Measurements from ENCODE around the gene SLC6A19. TPM values are rescaled to one million over a fixed set of nuclear protein-coding genes. Genes with fewer than 3 reads are reported as not detected.

The SLC6A19 gene
- total and polyA plus RNA-seq, 2 donors (not counting 1 experiment from before 2014, with no cell fraction given), result not detected

GRCh38 chr5:1161833-1162229 lies 39.6 kb upstream of the SLC6A19 start:
- Mint-ChIP-seq H3K4me3 (no peak overlapping the region), H3K27ac (no peak overlapping the region), H3K4me1 (peaks cover 14% of the 10 kb centered on the region), H3K9me3 (ENCODE audit: insufficient read depth) (peaks cover 3% of the 10 kb centered on the region), H3K27me3 (peaks cover 20% of the 10 kb centered on the region)
- H2AFZ ChIP-seq (ENCODE audit: insufficient read depth, low read depth, low read length, poor library complexity, severe bottlenecking), result no peak overlapping the region
- H3K4me1 ChIP-seq (ENCODE audit: control insufficient read depth in 2 of 2, insufficient read depth in 2 of 2, low read length in 2 of 2), result peaks cover 6 to 9% of the 10 kb centered on the region in 2 donors
- H3K36me3 ChIP-seq (replicated peaks in 1 of 2; ENCODE audit: control extremely low read depth in 1 of 2, control insufficient read depth in 1 of 2, extremely low read depth in 1 of 2, insufficient read depth in 2 of 2, low read length in 1 of 2), result no peaks in the 10 kb centered on the region
- H4K20me1 ChIP-seq (ENCODE audit: control insufficient read depth, insufficient read depth, low read length, poor library complexity, severe bottlenecking), result no peaks in the 10 kb centered on the region
- no peak for TF ChIP-seq EZH2 (IDR thresholded peaks at IDR 0.05; ENCODE audit: borderline replicate concordance, insufficient read depth, low read depth, low read length, poor library complexity, severe bottlenecking)
- TF ChIP-seq, protein P1, sequence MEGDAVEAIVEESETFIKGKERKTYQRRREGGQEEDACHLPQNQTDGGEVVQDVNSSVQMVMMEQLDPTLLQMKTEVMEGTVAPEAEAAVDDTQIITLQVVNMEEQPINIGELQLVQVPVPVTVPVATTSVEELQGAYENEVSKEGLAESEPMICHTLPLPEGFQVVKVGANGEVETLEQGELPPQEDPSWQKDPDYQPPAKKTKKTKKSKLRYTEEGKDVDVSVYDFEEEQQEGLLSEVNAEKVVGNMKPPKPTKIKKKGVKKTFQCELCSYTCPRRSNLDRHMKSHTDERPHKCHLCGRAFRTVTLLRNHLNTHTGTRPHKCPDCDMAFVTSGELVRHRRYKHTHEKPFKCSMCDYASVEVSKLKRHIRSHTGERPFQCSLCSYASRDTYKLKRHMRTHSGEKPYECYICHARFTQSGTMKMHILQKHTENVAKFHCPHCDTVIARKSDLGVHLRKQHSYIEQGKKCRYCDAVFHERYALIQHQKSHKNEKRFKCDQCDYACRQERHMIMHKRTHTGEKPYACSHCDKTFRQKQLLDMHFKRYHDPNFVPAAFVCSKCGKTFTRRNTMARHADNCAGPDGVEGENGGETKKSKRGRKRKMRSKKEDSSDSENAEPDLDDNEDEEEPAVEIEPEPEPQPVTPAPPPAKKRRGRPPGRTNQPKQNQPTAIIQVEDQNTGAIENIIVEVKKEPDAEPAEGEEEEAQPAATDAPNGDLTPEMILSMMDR (IDR thresholded peaks at IDR 0.05), result no peak
- no peak overlapping the region for H3K4me3 ChIP-seq (ENCODE audit: control extremely low read depth in 1 of 5, extremely low read depth in 1 of 5, insufficient read depth in 1 of 5, low read depth in 2 of 5, low read length in 4 of 5)
- ChIA-PET CTCF (interaction anchor here (0.7 to 2.6 kb wide), 2 partner anchors 8 to 483 kb away, joined by 3 to 9 read pairs; no protein-coding TSS in a partner anchor), POLR2A (no interaction called here)
- WGBS (ENCODE audit: insufficient coverage), result 95% methylated on average over 19 of the region's 19 CpGs
- intact Hi-C loops (cut with micrococcal nuclease), result no loop called here
- H3K9ac ChIP-seq (ENCODE audit: low read length), result no peak overlapping the region
- ATAC-seq (ENCODE audit: low read depth), result no peak
- no peak for DNase-seq
- H3K27me3 ChIP-seq (replicated peaks in 1 of 4; ENCODE audit: control extremely low read depth in 1 of 4, control insufficient read depth in 3 of 4, insufficient read depth in 4 of 4, low read length in 3 of 4), result peaks cover 0 to 10% (median 3%) of the 10 kb centered on the region in 4 experiments
- no peak overlapping the region for H3K27ac ChIP-seq (ENCODE audit: low read length in 2 of 2)
- no peaks in the 10 kb centered on the region for H3K79me2 ChIP-seq (ENCODE audit: control insufficient read depth, insufficient read depth, low read length)
- H3K4me2 ChIP-seq (replicated peaks; ENCODE audit: low read depth, low read length, poor library complexity, severe bottlenecking), result no peak overlapping the region
- H3K9me3 ChIP-seq (ENCODE audit: control extremely low read depth in 1 of 3, control insufficient read depth in 2 of 3, insufficient read depth in 1 of 3, low read length in 2 of 3), result peaks cover 0 to 9% (median 0%) of the 10 kb centered on the region in 3 donors

- H3K79me2 ChIP-seq (ENCODE audit: control insufficient read depth, insufficient read depth, low read length), result no peaks in the 10 kb centered on the region
- H3K27ac Mint-ChIP-seq, result peak overlapping the region; percentile 46
- no peak for ATAC-seq (ENCODE audit: low read depth)
- no peak overlapping the region for H3K4me3 ChIP-seq (ENCODE audit: control extremely low read depth in 1 of 5, extremely low read depth in 1 of 5, insufficient read depth in 1 of 5, low read depth in 2 of 5, low read length in 4 of 5)
- H4K20me1 ChIP-seq (ENCODE audit: control insufficient read depth, insufficient read depth, low read length, poor library complexity, severe bottlenecking), result no peaks in the 10 kb centered on the region
- TF ChIP-seq, protein P1 (IDR thresholded peaks at IDR 0.05), result no peak
- no peak for TF ChIP-seq EZH2 (IDR thresholded peaks at IDR 0.05; ENCODE audit: borderline replicate concordance, insufficient read depth, low read depth, low read length, poor library complexity, severe bottlenecking)
- peaks cover 17% of the 10 kb centered on the region for H3K27me3 Mint-ChIP-seq
- no peak overlapping the region for H3K4me2 ChIP-seq (replicated peaks; ENCODE audit: low read depth, low read length, poor library complexity, severe bottlenecking)
- no peak overlapping the region for H2AFZ ChIP-seq (ENCODE audit: insufficient read depth, low read depth, low read length, poor library complexity, severe bottlenecking)
- peaks cover 0 to 6% (median 2%) of the 10 kb centered on the region in 4 experiments for H3K27me3 ChIP-seq (replicated peaks in 1 of 4; ENCODE audit: control extremely low read depth in 1 of 4, control insufficient read depth in 3 of 4, insufficient read depth in 4 of 4, low read length in 3 of 4)
- ChIA-PET CTCF (interaction anchor here (0.7 to 2.6 kb wide), 4 partner anchors 9 to 483 kb away, joined by 3 to 9 read pairs (median 4); no protein-coding TSS in a partner anchor), POLR2A (no interaction called here)
- H3K9me3 ChIP-seq (ENCODE audit: control extremely low read depth in 1 of 3, control insufficient read depth in 2 of 3, insufficient read depth in 1 of 3, low read length in 2 of 3), result peaks cover 0 to 4% (median 0%) of the 10 kb centered on the region in 3 donors
- no peak for DNase-seq
- intact Hi-C loops (cut with micrococcal nuclease), result no loop called here
- H3K4me3 Mint-ChIP-seq, result no peak overlapping the region
- no peak overlapping the region for H3K9ac ChIP-seq (ENCODE audit: low read length)
- no peaks in the 10 kb centered on the region for H3K36me3 ChIP-seq (replicated peaks in 1 of 2; ENCODE audit: control extremely low read depth in 1 of 2, control insufficient read depth in 1 of 2, extremely low read depth in 1 of 2, insufficient read depth in 2 of 2, low read length in 1 of 2)
- H3K9me3 Mint-ChIP-seq (ENCODE audit: insufficient read depth), result peaks cover 3% of the 10 kb centered on the region
- peaks cover 12% of the 10 kb centered on the region for H3K4me1 Mint-ChIP-seq
- no peak overlapping the region for H3K27ac ChIP-seq (ENCODE audit: low read length in 2 of 2)
- H3K4me1 ChIP-seq (ENCODE audit: control insufficient read depth in 2 of 2, insufficient read depth in 2 of 2, low read length in 2 of 2), result peaks cover 6 to 10% of the 10 kb centered on the region in 2 donors
- 94% methylated on average over 14 of the region's 17 CpGs for WGBS (ENCODE audit: insufficient coverage)
Measured at GRCh38 chr5:1162276-1162675, 39.1 kb upstream of the SLC6A19 start.

All from B cell (primary cell).